ENCODE measurements around the gene TMEM60. TPM values are rescaled to one million over a fixed set of nuclear protein-coding genes. Genes with fewer than 3 reads are reported as not detected.

TMEM60 gene
- polyA plus RNA-seq, 1 donor (not counting 4 experiments of a cell fraction or from before 2014, with no cell fraction given), result 27.5 TPM

DNA sequence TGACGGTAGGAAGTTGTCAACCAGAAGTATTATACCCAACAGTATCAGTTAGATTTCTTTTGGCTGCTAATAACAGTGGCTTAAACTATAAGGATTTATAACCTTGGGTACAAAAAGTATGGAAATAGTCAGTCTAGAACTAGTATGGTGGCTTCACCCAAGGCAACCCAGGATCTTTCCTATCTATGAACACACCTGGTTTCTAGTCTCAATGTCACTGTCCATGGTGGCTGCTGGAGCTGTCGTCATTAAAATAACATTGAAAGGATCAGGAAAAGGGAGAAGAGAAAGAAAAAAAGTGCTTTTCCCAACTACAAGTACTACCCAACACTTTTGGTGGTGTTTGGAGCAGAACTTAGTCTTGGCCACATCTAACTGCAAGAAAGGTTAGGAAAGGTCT lies 28.1 kb upstream of the TMEM60 start:
- H3K79me2 ChIP-seq (ENCODE audit: control insufficient read depth, insufficient read depth, low read length), result peaks cover 15% of the 10 kb centered on the region
- H4K20me1 ChIP-seq (ENCODE audit: control insufficient read depth, extremely low read depth, insufficient read depth, low read length), result no peaks in the 10 kb centered on the region
- FAIRE-seq, result no peak

DNA sequence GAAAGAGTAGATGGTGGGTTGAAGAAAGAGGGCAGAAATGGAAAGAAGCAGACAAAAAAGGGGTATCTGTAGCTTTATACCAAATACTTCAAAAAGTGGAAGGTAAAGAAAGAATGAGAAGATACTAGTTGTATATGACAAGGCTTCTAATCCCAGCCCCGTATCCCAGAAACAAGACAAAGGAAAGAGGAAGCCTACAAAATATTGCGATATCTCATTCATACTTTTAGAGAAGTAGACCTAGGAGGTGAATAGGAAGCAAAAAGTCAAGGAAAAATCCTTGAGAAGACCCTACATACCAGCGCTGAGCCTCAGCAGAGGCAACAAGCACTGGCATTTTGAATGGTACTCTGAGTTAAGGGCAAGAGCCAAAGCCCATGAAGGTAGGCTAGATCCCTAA lies 26.9 kb upstream of the TMEM60 start:
- no peak overlapping the region for H3K4me3 ChIP-seq (ENCODE audit: control insufficient read depth in 2 of 3, extremely low read depth in 1 of 3, insufficient read depth in 2 of 3, low read depth in 1 of 3, low read length in 3 of 3)
- H3K36me3 ChIP-seq (ENCODE audit: control insufficient read depth in 2 of 2, extremely low read depth in 1 of 2, insufficient read depth in 2 of 2, low read length in 2 of 2), result no peaks in the 10 kb centered on the region
- FAIRE-seq (no peak), DNase-seq (ENCODE audit: low read depth, low spot score) (no peak)
- H3K27ac ChIP-seq (ENCODE audit: control insufficient read depth, insufficient read depth, low read length), result no peak overlapping the region
- no peaks in the 10 kb centered on the region for H3K4me1 ChIP-seq (ENCODE audit: control insufficient read depth, extremely low read depth, insufficient read depth, low read length)
- no peak overlapping the region for H3K4me2 ChIP-seq (ENCODE audit: control insufficient read depth, extremely low read depth, insufficient read depth, low read depth, low read length)
- no peak overlapping the region for H2AFZ ChIP-seq (ENCODE audit: control insufficient read depth, low read length)
- peaks cover 7% of the 10 kb centered on the region for H3K9me3 ChIP-seq (ENCODE audit: control insufficient read depth, low read depth, low read length)
- TF ChIP-seq, protein P1, sequence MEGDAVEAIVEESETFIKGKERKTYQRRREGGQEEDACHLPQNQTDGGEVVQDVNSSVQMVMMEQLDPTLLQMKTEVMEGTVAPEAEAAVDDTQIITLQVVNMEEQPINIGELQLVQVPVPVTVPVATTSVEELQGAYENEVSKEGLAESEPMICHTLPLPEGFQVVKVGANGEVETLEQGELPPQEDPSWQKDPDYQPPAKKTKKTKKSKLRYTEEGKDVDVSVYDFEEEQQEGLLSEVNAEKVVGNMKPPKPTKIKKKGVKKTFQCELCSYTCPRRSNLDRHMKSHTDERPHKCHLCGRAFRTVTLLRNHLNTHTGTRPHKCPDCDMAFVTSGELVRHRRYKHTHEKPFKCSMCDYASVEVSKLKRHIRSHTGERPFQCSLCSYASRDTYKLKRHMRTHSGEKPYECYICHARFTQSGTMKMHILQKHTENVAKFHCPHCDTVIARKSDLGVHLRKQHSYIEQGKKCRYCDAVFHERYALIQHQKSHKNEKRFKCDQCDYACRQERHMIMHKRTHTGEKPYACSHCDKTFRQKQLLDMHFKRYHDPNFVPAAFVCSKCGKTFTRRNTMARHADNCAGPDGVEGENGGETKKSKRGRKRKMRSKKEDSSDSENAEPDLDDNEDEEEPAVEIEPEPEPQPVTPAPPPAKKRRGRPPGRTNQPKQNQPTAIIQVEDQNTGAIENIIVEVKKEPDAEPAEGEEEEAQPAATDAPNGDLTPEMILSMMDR (optimal IDR thresholded peaks at IDR 0.05 in 1 of 3, IDR thresholded peaks at IDR 0.05 in 1 of 3, conservative IDR thresholded peaks at IDR 0.05 in 1 of 3; ENCODE audit: extremely low read depth in 1 of 3, insufficient read depth in 2 of 3, low read length in 3 of 3), result no peak
- no peaks in the 10 kb centered on the region for H4K20me1 ChIP-seq (ENCODE audit: control insufficient read depth, extremely low read depth, insufficient read depth, low read length)
- no peak overlapping the region for H3K9ac ChIP-seq (ENCODE audit: control insufficient read depth, extremely low read depth, insufficient read depth, low read length)
- dilution Hi-C loops (cut with MboI; ENCODE audit: extremely low pct_ligation_motif_present, low sequenced_read_pairs), result no loop called here
- no peaks in the 10 kb centered on the region for H3K9me1 ChIP-seq (ENCODE audit: control insufficient read depth, extremely low read depth, insufficient read depth, low read length)
- H3K79me2 ChIP-seq (ENCODE audit: control insufficient read depth, insufficient read depth, low read length), result peaks cover 20% of the 10 kb centered on the region
- H3K27me3 ChIP-seq (ENCODE audit: control insufficient read depth, extremely low read depth, insufficient read depth, low read length), result no peaks in the 10 kb centered on the region

More for the DNA sequence above, 28.1 kb upstream of the TMEM60 start:
- H3K4me1 ChIP-seq (ENCODE audit: control insufficient read depth, extremely low read depth, insufficient read depth, low read length), result peaks cover under 1% of the 10 kb centered on the region
- H3K9me1 ChIP-seq (ENCODE audit: control insufficient read depth, extremely low read depth, insufficient read depth, low read length), result no peaks in the 10 kb centered on the region
- no peak overlapping the region for H2AFZ ChIP-seq (ENCODE audit: control insufficient read depth, low read length)
- peaks cover 3% of the 10 kb centered on the region for H3K9me3 ChIP-seq (ENCODE audit: control insufficient read depth, low read depth, low read length)
- H3K4me3 ChIP-seq (ENCODE audit: control insufficient read depth in 2 of 3, extremely low read depth in 1 of 3, insufficient read depth in 2 of 3, low read depth in 1 of 3, low read length in 3 of 3), result no peak overlapping the region
- TF ChIP-seq, protein P1 (optimal IDR thresholded peaks at IDR 0.05 in 1 of 3, IDR thresholded peaks at IDR 0.05 in 1 of 3, conservative IDR thresholded peaks at IDR 0.05 in 1 of 3; ENCODE audit: extremely low read depth in 1 of 3, insufficient read depth in 2 of 3, low read length in 3 of 3), result no peak
- TF ChIP-seq EZH2 (IDR thresholded peaks at IDR 0.05; ENCODE audit: low read length), result no peak
- no peaks in the 10 kb centered on the region for H3K27me3 ChIP-seq (ENCODE audit: control insufficient read depth, extremely low read depth, insufficient read depth, low read length)
- DNase-seq (ENCODE audit: low read depth, low spot score), result no peak
- H3K27ac ChIP-seq (ENCODE audit: control insufficient read depth, insufficient read depth, low read length), result no peak overlapping the region
- no peaks in the 10 kb centered on the region for H3K36me3 ChIP-seq (ENCODE audit: control insufficient read depth in 2 of 2, extremely low read depth in 1 of 2, insufficient read depth in 2 of 2, low read length in 2 of 2)
- dilution Hi-C loops (cut with MboI; ENCODE audit: extremely low pct_ligation_motif_present, low sequenced_read_pairs), result no loop called here
- no peak overlapping the region for H3K9ac ChIP-seq (ENCODE audit: control insufficient read depth, extremely low read depth, insufficient read depth, low read length)
- H3K4me2 ChIP-seq (ENCODE audit: control insufficient read depth, extremely low read depth, insufficient read depth, low read depth, low read length), result no peak overlapping the region
